OCI-LY7 (cell line): ENCODE measurements around the gene AMFR. TPM values are rescaled to one million over a fixed set of nuclear protein-coding genes. Genes with fewer than 3 reads are reported as not detected.

ENCODE experiments used
- BruUV-seq: library from RNA; stranded (reverse); fragments of 400-500 nt; replicated peaks from 2 replicates; lab custom pipeline; 2021; lab: Mats Ljungman, UMichigan
- CTCF ChIA-PET: fragments of 300-600 bp; sonication (Branson Sonifier 250); formaldehyde crosslinking; loops from one replicate; lab custom pipeline; 2022; ENCODE audit warnings: antibody characterized with exemption; ENCODE audit not compliant: unreplicated experiment; lab: Charles Lee
- POLR2A ChIA-PET: fragments of 300-600 bp; sonication (Branson Sonifier 250); formaldehyde crosslinking; loops from one replicate; lab custom pipeline; 2022; ENCODE audit warnings: antibody characterized with exemption; lab: Charles Lee
- DNase-seq: peaks from one replicate; pipeline ENCODE4 v3.0.0-alpha.2; 2015; ENCODE audit warnings: low spot score
- H2AFZ ChIP-seq: fragments of 200-600 bp; sonication (generic), shearing (Covaris generic); 2 replicates; pipeline ENCODE4 v1.6.1; 2014; ENCODE audit warnings: mild to moderate bottlenecking, antibody characterized with exemption, low read length, moderate library complexity
- H3K27ac ChIP-seq: fragments of 200-600 bp; sonication (generic); 2 replicates; pipeline ENCODE4 v1.5.1; 2014; ENCODE audit warnings: mixed run types, low read depth, mild to moderate bottlenecking, moderate library complexity, low read length, inconsistent platforms; ENCODE audit not compliant: poor library complexity, severe bottlenecking
- H3K36me3 ChIP-seq: fragments of 200-600 bp; sonication (generic); 2 replicates; pipeline ENCODE4 v1.6.1; 2014; ENCODE audit warnings: mild to moderate bottlenecking, antibody characterized with exemption, low read length, moderate library complexity, mixed read lengths; ENCODE audit not compliant: insufficient read depth
- H3K4me1 ChIP-seq: fragments of 200-600 bp; sonication (generic); 2 replicates; pipeline ENCODE4 v1.5.1; 2014; ENCODE audit warnings: mild to moderate bottlenecking, low read length; ENCODE audit not compliant: insufficient read depth, poor library complexity, severe bottlenecking
- H3K4me2 ChIP-seq: fragments of 200-600 bp; sonication (generic); 2 replicates; pipeline ENCODE4 v1.6.1; 2014; ENCODE audit warnings: mild to moderate bottlenecking, low read length
- H3K4me3 ChIP-seq: fragments of 200-600 bp; sonication (generic); 2 replicates; pipeline ENCODE4 v1.5.1; 2014; ENCODE audit warnings: mild to moderate bottlenecking, low read depth, low read length; ENCODE audit not compliant: poor library complexity, severe bottlenecking
- H3K79me2 ChIP-seq: fragments of 200-600 bp; sonication (generic); 2 replicates; pipeline ENCODE4 v1.6.1; 2016; ENCODE audit warnings: low read depth, mild to moderate bottlenecking, low read length, moderate library complexity, mixed read lengths; ENCODE audit not compliant: insufficient read depth
- H3K9me2 ChIP-seq: fragments of 200-600 bp; sonication (generic); 2 replicates; pipeline ENCODE4 v1.6.1; 2016; ENCODE audit warnings: mild to moderate bottlenecking, low read length, mixed read lengths; ENCODE audit not compliant: insufficient read depth
- H3K9me3 ChIP-seq: fragments of 200-600 bp; sonication (generic); 2 replicates; pipeline ENCODE4 v1.6.1; 2014; ENCODE audit warnings: mild to moderate bottlenecking, mixed run types, low read length, mixed read lengths
- H4K20me1 ChIP-seq: fragments of 200-600 bp; sonication (generic); 2 replicates; pipeline ENCODE4 v1.6.1; 2014; ENCODE audit warnings: mild to moderate bottlenecking, antibody characterized with exemption, low read length, moderate library complexity, mixed read lengths; ENCODE audit not compliant: insufficient read depth
- EZH2phosphoT487 ChIP-seq: fragments of 200-600 bp; sonication (generic); IDR thresholded peaks from 2 replicates; pipeline ENCODE4 v1.6.1; 2018; ENCODE audit warnings: low read depth, borderline replicate concordance, mild to moderate bottlenecking, mixed run types, antibody characterized with exemption, low read length, moderate library complexity, mixed read lengths
- intact Hi-C: fragments of 100-400 bp; cut with micrococcal nuclease; formaldehyde crosslinking; loops from one replicate; pipeline ENCODE4 v1.10.0; 2022; ENCODE audit not compliant: unreplicated experiment
- total RNA-seq, 2 experiments: library from RNA; depleted of rRNA in 1 of 2; stranded (reverse); fragments of >200 nt in 1 of 2; shearing (Covaris generic) in 1 of 2; gene quantifications; 2 replicates each; pipeline ENCODE4 v1.2.3, GENCODE V29; 2014 to 2022
- TF ChIP-seq, protein P1 (sequence below): fragments of 200-600 bp; sonication (generic); conservative IDR thresholded peaks from 2 replicates; pipeline ENCODE4 v1.5.1; 2014; ENCODE audit warnings: mild to moderate bottlenecking, antibody characterized with exemption, low read length, moderate library complexity, mixed read lengths

AMFR gene
- total RNA-seq, 2 experiments from 2014 or later: 87.7 to 101 TPM

DNA sequence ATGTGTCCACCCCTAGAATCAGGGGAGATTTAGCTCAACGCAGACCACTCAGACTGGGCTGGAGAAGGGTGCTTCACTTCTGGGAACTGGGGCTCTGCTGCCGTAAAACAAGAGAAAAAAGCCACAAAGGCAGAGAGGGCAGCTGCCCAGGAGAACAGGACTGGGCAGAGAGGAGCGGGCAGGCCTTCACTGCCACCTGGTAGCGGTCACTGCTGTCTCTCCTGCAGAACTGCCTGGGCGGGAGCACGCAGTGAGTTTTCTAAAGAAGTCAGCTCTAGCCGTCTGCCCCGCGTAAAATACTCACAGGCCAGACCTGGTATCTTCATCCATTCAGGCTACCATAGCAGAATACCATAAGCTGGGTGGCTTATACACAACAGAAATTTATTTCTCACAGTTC is 103.8 kb downstream of the AMFR start:
- Histone ChIP-seq H3K27ac (no peak overlapping the region), H3K4me1 (no peaks in the 10 kb centered on the region), H3K36me3 (no peaks in the 10 kb centered on the region), H4K20me1 (no peaks in the 10 kb centered on the region), H3K79me2 (no peaks in the 10 kb centered on the region), H3K9me2 (no peaks in the 10 kb centered on the region), H3K4me3 (no peak overlapping the region), H2AFZ (no peak overlapping the region), H3K9me3 (no peaks in the 10 kb centered on the region), H3K4me2 (no peak overlapping the region)
- BruUV-seq: no TSS peak
- no peak for DNase-seq
- intact Hi-C loops: no loop called here
- ChIA-PET POLR2A (no interaction called here), CTCF (interaction anchor here (0.9 kb wide), 1 partner anchor 21 kb away, joined by 3 read pairs; no protein-coding TSS in a partner anchor)
- TF ChIP-seq, protein P1, sequence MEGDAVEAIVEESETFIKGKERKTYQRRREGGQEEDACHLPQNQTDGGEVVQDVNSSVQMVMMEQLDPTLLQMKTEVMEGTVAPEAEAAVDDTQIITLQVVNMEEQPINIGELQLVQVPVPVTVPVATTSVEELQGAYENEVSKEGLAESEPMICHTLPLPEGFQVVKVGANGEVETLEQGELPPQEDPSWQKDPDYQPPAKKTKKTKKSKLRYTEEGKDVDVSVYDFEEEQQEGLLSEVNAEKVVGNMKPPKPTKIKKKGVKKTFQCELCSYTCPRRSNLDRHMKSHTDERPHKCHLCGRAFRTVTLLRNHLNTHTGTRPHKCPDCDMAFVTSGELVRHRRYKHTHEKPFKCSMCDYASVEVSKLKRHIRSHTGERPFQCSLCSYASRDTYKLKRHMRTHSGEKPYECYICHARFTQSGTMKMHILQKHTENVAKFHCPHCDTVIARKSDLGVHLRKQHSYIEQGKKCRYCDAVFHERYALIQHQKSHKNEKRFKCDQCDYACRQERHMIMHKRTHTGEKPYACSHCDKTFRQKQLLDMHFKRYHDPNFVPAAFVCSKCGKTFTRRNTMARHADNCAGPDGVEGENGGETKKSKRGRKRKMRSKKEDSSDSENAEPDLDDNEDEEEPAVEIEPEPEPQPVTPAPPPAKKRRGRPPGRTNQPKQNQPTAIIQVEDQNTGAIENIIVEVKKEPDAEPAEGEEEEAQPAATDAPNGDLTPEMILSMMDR: no peak
- no peak for TF ChIP-seq EZH2phosphoT487

DNA sequence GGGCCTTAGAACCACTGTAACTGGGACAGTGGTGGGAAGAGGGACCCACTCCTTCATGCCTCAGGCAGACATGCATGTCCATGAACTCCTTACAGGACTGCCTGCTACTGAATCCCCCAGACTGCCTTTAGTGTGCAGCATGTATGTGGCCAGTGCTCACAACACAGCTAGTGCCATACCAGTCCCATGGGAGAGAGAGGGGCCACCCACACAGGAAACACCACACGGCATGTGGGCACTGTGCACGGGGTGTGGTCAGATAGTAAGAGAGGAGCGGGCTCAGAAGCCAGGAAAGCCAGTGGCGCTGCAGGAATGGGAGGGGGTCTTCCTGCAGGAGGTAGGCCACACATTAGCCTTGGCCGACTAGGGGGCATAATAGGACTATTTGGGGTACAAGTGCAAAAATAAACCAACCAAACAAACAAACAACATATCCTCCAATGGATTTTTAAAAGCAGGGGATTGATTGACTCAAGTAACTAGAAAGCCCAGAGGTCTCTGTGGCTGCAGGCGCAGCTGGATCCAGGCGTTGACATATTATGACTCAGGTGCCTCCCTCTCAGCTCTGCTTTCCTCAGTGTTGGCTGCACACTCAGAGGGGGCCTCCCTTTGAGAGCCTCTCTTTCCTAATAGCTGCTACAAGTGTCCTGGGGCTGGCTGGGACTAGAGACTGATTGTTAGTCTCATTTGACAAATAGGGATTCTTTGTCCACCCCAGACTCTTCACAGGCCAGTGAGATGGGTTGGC is 104.4 kb downstream of the AMFR start:
- Histone ChIP-seq H3K4me2 (no peak overlapping the region), H3K36me3 (no peaks in the 10 kb centered on the region), H3K4me3 (no peak overlapping the region), H3K9me2 (no peaks in the 10 kb centered on the region), H3K4me1 (no peaks in the 10 kb centered on the region), H4K20me1 (no peaks in the 10 kb centered on the region), H3K9me3 (no peaks in the 10 kb centered on the region), H2AFZ (no peak overlapping the region), H3K27ac (no peak overlapping the region), H3K79me2 (no peaks in the 10 kb centered on the region)
- no TSS peak for BruUV-seq
- intact Hi-C loops: no loop called here
- CTCF ChIA-PET: interaction anchor here (0.9 kb wide), 1 partner anchor 21 kb away, joined by 3 read pairs; no protein-coding TSS in a partner anchor
- POLR2A ChIA-PET: no interaction called here
- no peak for TF ChIP-seq EZH2phosphoT487
- TF ChIP-seq, protein P1: no peak
- DNase-seq: no peak

DNA sequence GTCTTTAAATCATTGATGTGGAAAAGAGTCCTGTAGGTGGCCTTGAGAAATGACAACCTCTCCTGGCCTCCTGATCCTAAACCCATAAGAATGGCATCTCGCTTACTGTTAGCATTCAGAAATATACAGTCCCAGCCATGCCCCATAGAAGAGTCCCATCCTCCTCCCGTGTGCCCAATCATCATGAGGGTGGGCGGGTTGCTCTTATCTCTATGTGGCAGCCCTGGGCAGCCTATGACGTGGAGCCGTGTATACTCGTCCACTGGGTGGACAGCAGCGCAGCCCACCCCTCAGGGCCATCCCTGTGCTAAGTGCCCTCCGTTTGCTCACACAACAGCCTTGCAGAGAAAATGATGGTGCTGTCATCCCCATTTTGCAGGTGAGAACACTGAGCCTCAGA is 105.3 kb downstream of the AMFR start:
- Histone ChIP-seq H3K27ac (no peak overlapping the region), H3K4me1 (no peaks in the 10 kb centered on the region), H3K4me2 (no peak overlapping the region), H2AFZ (no peak overlapping the region), H3K36me3 (no peaks in the 10 kb centered on the region), H3K9me3 (no peaks in the 10 kb centered on the region), H3K4me3 (no peak overlapping the region), H3K79me2 (no peaks in the 10 kb centered on the region), H4K20me1 (no peaks in the 10 kb centered on the region), H3K9me2 (no peaks in the 10 kb centered on the region)
- BruUV-seq: no TSS peak
- ChIA-PET CTCF (no interaction called here), POLR2A (interaction anchor here (0.9 to 1.5 kb wide), 2 partner anchors 11 to 17 kb away, joined by 3 to 4 read pairs; no protein-coding TSS in a partner anchor)
- TF ChIP-seq EZH2phosphoT487: no peak
- TF ChIP-seq, protein P1: no peak
- intact Hi-C loops: no loop called here
- DNase-seq: no peak
